GM21576 (cell line): ENCODE results near the gene PNMT.
"Not testable (repeated sequence)": the region's sequence is repeated elsewhere in the genome, so short reads cannot be mapped to it uniquely, and the experiment has no call there.

Source experiments
- ATAC-seq: cut with Tn5 transposase; IDR thresholded peaks from one replicate; pipeline ENCODE4 v1.9.1; 2021; ENCODE audit warnings: mild to moderate bottlenecking, moderate library complexity; ENCODE audit not compliant: unreplicated experiment

Gene PNMT

GRCh38 chr17:39704821-39705551, 36.7 kb downstream of the PNMT start:
- ATAC-seq = no peak

GRCh38 chr17:39705786-39706348, 37.6 kb downstream of the PNMT start:
- ATAC-seq = no peak

- ATAC-seq = no peak
Observed at GRCh38 chr17:39706383-39706782, 38.1 kb downstream of the PNMT start.

- no peak for ATAC-seq
Observed at GRCh38 chr17:39706921-39707337, 38.7 kb downstream of the PNMT start.

GRCh38 chr17:39709319-39709997, 41.2 kb downstream of the PNMT start:
- ATAC-seq = no peak

- no peak for ATAC-seq
Observed at GRCh38 chr17:39709998-39710964, 42.0 kb downstream of the PNMT start.

GRCh38 chr17:39711071-39711470, 42.8 kb downstream of the PNMT start:
- not testable (repeated sequence) for ATAC-seq

GRCh38 chr17:39711851-39712250, 43.6 kb downstream of the PNMT start:
- no peak for ATAC-seq

- ATAC-seq = no peak
Observed at GRCh38 chr17:39714234-39714633, 46.0 kb downstream of the PNMT start.

GRCh38 chr17:39715375-39716072, 47.3 kb downstream of the PNMT start:
- no peak for ATAC-seq

- no peak for ATAC-seq
Observed at GRCh38 chr17:39716073-39716818, 48.0 kb downstream of the PNMT start.

GRCh38 chr17:39716879-39717536, 48.8 kb downstream of the PNMT start:
- no peak for ATAC-seq

GRCh38 chr17:39717660-39718059, 49.4 kb downstream of the PNMT start:
- no peak for ATAC-seq

GRCh38 chr17:39719563-39720355, 51.5 kb downstream of the PNMT start:
- no peak for ATAC-seq
